ENCODE data around the gene MAD1L1. TPM values are rescaled to one million over a fixed set of nuclear protein-coding genes. Genes with fewer than 3 reads are reported as not detected.

MAD1L1 gene
- total and polyA plus RNA-seq, 2 of the 8 experiments (the other 6 are each of a cell fraction or from before 2014, with no cell fraction given): 40.4 to 44.6 TPM

GRCh38 chr7:1948887-1949680 lies 283.7 kb downstream of the MAD1L1 start (continued):
- TF ChIP-seq RNF2 (IDR thresholded peaks at IDR 0.05; ENCODE audit: borderline replicate concordance, low read depth, low read length, missing control alignments, poor library complexity, severe bottlenecking) (no peak), RAD21 (IDR thresholded peaks at IDR 0.05 in 1 of 2, conservative IDR thresholded peaks at IDR 0.05 in 1 of 2; ENCODE audit: low read depth in 2 of 2, low read length in 2 of 2) (no peak), CEBPB (IDR thresholded peaks at IDR 0.05; ENCODE audit: low read depth, low read length) (no peak), SP4 (IDR thresholded peaks at IDR 0.05; ENCODE audit: low read length) (no peak), E2F6 (IDR thresholded peaks at IDR 0.05) (no peak), NRF1 (IDR thresholded peaks at IDR 0.05; ENCODE audit: low read depth, low read length) (no peak), ASH2L (IDR thresholded peaks at IDR 0.05; ENCODE audit: low read length) (no peak), ATF2 (IDR thresholded peaks at IDR 0.05; ENCODE audit: low read length) (no peak), CBX5 (IDR thresholded peaks at IDR 0.05; ENCODE audit: low read depth, low read length) (no peak), SP2 (IDR thresholded peaks at IDR 0.05; ENCODE audit: low read length) (no peak), BRCA1 (IDR thresholded peaks at IDR 0.05; ENCODE audit: low read depth, low read length) (no peak)
